HG03025 (cell line): ENCODE measurements around the gene UBA7.

Experiments
- ATAC-seq: cut with Tn5 transposase; IDR thresholded peaks from one replicate; pipeline ENCODE4 v1.9.1; 2021; ENCODE audit warnings: mild to moderate bottlenecking, moderate library complexity; ENCODE audit not compliant: unreplicated experiment, low FRiP score

UBA7 gene

DNA sequence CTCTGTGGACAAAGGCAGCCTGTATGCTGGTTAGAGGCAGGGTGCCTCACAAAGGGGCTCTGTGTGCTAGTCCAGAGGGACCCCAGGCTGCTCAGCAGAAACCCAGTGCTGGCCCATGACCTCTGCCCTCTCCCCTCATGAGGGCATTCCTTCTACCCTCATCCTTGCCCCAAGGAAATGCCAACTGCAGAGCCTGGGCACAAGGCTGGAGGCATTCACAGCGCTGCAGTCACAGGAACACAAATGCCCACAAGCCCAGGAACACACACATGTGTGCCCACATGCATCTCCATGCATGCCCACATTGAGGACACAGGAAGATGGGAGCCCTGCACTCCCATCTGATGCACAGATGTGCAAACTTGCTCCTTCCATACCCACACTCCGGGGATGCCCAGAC lies 6.9 kb downstream of the UBA7 start:
- no peak for ATAC-seq

DNA sequence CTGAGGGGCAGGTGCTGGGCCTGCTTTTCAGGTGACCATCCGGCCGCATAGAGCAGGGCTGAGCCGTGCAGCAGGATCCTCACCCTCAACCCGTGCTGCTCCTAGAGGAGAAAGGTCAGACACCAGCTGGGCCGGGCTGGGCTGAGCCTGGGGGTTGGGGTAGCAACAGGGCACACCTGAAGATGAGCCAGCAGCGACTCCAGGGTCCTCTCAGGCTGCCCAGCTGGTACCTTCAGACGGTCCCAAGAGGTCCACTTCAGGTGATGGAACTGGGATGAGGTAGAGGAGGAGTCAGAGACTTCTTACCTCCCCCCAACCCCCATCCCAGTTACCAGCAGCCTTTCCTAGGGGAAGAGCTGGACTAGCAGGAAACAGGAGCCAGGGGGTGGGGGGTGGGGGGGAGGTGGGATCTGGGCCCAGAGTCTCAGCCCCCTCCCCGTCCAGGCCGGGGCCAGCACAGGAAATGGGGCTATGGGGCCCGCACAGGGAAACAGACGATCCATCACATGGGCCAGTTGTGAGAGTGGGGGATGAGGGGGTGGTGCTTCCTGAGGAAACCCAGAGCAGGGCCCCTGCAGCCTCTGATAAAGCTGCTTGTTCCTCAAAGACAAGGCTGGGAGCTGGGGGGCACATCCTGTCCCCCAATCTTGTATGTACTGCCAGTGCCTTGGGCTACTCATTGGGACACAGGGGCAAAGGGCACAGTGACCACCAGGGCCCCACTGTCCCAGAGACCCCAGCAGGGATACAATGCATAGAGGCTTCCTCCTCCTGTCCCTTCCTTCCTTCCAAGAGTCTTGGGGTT lies 7.7 kb downstream of the UBA7 start:
- ATAC-seq = no peak

DNA sequence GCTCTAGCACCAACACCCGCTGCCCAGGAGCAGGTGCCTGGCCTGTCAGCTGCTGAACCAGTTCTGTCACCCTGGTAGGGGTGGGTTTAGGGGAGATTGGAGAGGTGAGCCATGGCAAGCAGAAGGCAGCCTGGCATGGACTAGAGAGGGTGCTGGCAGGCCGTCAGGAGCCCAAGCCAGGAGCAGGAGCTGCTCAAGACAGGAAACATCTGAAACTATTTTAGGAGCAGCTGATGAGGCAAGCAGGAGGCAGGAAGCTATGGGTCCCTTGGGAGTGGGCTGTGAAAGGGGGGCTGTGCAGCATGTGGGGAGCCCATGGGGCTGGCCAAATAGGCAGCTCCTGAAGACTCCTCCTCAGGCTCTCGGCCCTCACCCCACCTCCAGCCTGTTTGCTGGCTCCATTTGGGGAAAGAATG lies 8.4 kb downstream of the UBA7 start:
- no peak for ATAC-seq

DNA sequence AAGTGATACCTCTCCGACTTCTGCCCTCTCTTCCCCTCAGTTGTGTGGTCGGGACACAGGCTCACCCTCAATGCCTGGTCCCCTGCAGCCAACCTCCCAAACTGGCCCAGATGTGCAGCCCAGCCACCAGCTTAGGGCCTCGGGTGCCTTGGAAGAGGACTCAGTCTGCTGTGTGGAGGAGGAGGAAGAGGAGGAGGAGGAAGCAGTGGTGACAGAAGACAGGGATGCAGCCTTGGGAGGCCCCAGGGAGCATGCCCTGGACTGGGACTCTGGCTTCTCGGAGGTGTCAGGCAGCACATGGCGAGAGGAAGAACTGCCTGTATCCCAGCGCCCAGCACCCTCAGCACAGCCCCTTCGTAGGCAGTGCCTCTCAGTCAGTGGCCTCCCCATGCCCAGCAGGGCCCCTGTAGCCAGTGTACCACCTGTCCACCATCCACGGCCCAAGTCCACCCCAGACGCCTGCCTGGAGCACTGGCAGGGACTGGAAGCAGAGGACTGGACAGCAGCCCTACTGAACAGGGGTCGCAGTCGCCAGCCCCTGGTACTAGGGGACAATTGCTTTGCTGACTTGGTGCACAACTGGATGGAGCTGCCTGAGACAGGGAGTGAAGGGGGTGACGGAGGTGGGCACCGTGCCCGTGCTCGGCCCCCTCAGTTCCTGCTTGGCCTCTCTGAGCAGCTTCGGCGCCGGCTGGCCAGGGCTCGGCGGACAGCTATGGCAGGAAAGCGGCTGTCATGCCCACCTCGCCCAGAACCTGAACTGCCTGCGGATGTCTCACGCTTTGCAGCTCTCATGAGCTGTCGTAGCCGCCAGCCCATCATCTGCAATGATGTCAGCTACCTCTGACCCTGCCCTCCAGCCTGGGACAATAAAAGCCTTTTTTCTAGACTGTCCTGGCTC lies 9.4 kb downstream of the UBA7 start:
- no peak for ATAC-seq

DNA sequence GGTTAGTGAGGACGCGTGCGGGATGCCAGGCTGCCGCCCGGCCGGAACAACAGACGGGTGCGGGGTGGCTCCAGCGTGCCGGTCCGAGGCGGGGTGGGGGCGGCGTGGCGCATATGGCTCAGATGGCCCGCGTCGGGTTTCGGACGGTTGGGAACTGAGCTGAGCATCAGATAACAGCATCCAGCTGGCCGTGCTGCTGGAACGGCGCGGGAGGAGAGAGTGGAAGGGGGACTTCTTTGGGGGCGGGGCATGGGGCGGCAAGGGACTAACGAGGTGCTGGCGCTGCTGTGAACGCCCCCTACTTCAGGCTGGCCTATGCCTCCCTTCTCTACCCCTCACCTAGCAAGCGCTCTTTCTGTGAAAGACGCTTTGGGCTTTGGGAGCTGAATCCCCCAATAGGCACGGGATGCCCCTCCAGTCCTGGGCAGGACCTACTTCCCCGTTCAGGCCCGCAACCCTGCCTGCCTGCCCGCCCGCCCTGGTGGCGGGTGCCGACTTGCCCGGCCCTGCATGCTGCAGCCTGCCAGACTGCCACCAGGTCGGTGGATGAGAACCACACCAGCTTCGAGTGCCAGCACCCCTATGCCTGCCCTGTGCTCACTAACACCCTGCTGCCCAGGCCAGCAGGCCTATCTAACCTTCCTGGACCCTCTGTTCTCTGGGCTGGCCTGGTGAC lies 10.2 kb downstream of the UBA7 start:
- peak; percentile 3 for ATAC-seq

DNA sequence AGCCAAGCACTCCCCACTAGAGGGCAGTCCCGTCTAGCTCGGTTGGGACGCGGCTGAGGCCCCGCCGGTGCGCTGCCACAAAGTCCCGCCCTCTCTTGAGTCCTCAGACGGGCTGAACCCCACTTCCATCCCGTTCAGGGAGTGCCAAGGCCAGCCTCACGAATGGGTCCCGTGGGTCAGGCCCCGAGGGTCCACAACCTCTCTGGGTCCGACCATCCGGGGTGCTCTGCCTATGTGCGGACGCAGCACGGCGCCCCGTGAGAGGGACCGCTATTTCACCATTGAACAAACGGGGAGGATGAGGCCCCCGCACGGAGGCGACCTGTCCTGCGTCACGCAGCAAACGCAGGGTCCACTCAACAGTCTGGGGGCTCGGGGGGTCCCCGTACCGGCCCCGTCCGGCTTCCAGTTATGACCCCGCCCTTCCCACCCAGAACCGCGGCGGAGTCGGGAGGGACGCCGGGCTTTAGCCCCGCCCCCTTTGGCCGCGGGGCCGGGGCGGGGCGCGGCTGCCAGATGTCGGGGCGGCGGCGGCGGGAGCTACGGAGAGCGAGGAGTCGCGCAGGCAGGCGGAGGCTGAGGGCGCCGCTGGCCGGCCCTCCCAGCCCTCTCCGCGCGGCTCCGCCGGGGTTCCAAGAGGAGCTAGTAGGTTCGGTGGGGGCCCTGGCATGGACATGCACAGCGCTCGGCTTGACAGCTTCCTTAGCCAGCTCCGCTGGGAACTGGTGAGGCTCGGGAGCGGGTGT lies 10.9 kb downstream of the UBA7 start, which contains the start of gene INKA1:
Gene INKA1, plus strand, starts transcription at position 543 of the 746 bp plus-strand sequence. Its CDS starts 132 bp downstream, at position 675.
- ATAC-seq = peak; percentile 59

DNA sequence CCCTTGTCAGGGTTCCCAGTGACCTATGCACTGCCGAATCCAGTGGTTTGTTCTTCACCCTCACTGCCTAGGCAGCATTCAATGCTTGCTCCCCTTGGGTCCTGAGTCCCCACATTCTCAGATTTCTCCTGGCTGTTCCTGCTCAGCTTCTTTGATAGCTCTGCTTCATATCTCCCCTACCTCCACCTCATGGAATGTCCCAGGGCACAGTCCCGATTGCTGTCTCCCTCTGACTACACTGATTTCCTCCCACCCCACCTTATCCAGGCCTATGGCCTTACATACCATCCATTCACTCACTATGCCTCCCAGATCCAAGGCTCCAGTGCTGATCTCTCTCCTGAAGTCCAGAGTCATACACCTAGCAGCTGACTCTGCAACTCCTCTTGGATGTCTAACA lies 12.6 kb downstream of the UBA7 start:
- ATAC-seq = no peak

DNA sequence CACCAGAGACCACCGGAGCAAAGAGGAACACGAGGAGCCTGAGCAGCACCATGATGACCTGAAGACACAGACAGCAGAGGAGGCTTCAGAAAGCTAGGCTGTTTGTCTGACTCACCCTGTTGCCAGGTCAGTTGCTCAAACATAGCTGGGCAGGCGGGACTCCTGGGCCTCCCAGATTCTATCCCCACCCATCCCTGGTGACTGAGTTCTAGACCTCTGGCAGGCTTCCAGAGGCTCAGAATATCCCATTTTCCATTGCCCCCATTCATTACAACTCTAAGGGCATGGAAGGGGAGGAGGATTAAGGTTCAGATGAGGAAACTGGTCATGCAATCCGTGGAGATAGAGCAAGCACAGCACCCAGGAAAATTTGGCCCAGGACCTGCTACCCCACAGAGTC lies 14.0 kb downstream of the UBA7 start, which contains the start of gene CDHR4:
Gene CDHR4, minus strand, starts transcription at position 113 of the 400 bp plus-strand sequence. Its CDS starts 61 bp downstream, at position 52.
- ATAC-seq = no peak

DNA sequence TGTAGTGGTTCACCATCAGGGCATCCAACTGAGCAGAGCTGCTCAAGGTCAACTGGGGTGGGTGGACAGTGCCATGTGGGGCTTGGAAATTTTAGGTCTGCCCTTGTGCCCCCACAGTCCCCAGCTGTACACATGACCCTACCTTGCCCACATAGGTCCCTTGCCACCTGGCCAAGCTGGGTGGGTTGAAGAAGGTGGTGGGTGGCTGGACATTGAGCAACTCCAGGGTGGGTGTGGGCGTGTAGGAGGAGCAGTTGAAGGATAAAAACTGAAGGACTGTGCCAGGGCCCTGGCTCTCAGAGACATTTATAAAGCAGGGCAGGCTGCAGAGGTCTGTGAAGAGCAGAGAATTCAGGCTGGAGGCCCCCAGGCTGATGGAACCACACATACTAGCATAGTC lies 14.6 kb downstream of the UBA7 start:
- ATAC-seq = no peak

DNA sequence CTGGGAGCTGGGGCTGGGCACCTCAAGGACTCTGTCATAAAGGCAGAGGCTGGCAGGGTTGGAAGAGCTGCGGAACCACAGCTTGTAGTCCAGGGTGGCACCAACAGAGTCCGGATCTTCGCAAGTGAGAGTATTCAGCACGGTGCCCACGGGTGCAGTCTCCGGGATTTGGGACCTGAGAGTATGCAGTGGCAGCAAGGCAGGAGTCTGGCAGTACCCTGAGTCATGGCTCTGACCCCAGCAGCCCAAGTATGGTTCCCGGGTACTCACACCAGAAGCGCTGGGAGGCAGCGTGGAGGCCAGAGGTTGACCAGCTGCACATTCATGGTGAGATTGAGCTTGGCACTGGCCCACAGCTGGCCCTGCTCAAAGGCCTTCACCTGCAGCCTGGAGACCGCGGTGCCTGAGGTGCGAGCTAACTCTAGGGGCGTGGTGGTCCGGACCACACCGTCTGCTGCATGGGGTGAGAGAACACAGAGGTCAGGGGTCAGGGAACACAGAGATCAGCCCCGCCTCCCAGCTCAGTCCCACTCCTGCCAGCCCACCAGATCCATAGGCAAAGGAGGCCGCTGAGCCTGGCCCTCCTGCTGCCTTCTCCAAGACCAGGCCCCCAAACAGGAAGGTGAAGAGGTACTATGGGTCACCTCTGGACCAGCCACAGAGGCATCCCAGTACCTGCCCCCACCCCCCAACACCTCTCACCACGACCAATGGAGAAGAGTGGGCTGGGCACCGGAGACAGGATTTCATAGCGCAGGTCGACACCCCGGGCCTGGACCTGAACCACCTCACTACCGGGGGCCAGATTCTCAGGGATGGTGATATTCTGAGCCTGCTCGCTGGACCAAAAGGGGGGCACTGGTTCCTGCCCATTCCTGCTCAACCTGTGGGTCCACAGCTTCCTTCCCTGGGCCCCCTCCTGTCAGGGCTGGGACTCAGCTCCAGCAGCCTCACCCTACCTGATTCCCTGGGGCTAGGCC lies 18.5 kb downstream of the UBA7 start:
- no peak for ATAC-seq

DNA sequence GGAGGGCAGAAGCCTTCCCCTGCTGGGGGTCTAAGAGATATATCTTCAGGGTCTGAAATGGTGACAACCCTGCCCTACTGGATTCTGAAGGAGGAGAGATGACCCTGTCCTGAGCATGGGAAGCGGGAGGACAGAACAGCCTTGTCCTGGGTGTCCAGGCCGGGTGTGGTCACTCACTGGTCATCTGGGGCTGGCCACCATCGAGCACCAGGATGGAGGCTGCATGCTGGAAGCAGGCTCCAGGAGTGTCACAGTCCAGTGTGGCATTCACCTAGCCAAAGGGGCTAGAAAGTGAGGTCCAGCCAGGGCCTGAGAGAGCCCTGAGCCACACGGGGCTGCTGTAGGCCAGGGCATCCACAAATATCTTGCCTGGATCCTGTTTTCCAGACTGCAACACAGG lies 19.3 kb downstream of the UBA7 start:
- no peak for ATAC-seq

DNA sequence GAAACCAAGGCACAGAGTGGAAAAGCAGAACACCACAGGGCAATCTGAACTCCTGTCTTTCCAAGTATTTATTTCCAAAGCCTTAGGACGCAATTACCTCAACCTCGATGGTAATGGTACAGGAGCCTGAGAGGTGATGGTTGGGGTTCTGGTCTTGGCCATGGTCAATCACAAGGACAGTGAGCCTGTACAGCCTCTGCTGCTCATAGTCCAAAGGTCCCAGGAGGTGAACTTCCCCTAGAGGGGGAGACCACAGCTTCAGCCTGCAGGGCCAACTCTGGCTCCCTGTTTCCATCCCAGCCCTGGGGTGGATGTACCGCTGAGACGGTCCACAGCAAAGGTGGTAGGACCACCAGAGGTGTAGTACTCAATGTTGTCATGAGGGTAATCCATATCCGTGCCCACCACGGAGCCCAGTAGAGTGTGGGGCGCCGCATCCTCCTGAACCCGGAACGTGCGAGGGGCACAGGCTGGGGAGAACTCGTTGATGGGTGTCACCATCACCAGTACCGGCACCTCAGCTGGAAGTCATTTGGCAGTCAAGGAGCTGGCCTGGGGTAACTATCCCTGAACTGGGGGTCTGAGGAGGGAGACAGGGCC lies 20.2 kb downstream of the UBA7 start:
- ATAC-seq = no peak

DNA sequence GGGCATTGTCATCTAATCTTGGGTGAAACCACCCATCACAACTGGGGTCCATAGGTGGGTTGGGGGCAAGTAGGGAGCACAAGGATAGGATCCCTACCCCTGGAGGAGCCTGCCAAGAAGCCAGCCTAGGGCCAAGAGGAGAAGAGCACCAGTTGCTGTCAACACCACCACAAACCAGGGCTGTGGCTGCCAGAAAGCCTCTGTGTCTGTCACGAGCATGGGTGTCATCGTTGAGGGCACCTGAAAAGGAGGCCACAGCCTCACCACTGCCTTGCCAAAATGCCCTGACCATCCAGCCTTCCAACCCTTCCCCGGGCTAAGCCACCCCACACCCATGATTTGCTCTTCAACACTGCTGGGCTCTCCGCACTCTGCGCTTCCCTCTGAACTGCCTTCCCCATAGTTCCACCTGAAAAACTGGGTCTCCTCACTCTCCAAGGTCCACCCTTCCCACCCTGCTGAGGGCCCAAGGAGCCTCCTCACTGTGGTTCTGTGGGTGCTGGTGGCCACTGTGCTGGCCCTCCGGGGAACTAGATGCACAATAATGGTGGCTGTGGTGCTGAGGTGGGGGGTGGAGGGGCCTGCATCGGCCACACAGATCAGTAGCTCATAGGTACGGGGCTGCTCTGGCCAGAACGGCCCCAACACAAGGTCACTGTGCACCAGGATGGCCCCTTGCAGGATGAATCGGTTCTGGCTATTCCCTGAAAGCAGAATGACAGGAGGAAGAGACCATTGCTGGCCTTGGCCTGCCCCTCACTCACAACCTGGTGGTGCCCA lies 21.2 kb downstream of the UBA7 start:
- ATAC-seq = no peak

DNA sequence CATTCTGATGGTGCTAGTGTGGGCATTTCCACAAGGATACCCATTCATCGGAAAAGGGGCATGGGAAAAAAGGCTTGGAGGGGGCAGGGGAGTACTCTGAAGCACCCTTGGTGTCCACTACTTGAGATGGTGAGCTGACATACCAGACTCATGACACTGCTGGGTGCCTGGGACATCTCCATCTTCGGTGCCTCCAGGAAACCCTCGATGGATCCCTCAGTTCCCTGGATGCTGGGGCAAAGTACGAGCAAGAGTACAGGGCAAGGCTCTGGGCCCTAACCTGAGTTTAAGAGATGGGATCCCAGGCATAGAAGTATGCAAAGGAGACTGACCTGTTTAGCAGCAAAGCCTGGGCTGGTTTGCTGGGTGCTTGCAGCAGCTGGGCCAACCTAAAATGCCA lies 22.2 kb downstream of the UBA7 start:
- ATAC-seq = no peak

DNA sequence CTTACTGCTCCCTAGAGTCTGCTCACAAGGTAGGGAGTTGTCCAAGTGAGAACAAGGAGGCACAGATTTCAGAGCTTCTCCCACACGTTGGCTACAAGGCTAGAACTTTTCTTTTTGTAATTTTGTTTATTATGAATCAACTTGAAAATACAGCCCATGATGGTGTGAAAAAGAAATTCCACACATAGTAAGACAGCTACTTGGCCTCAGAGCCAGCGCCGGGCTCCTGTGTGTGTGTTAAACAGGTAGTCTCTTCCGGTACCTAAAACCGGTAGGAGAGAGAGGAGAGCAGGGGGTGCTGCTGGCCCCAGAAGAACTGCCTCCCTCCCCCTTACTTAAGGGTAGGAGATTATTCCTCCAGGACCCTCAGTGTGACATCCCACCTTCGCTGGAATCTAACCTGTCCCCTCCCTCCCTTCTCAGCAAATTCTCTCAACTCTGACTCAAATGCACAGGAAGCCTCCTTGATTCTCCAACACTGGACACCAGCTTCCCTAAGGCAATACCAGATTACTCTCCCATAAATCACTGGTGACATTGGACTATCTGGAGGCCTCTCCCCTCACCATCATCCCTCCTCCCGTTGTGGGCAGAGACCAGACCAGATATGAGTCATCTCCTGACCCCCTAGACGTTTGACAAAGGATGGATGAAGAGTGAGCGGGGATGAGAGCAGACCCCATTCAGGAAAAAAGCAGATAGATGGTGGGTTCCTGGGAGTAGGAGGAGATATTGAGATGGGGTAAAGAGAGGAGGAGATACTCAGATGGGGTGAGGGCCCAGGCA lies 22.9 kb downstream of the UBA7 start:
- ATAC-seq = no peak

DNA sequence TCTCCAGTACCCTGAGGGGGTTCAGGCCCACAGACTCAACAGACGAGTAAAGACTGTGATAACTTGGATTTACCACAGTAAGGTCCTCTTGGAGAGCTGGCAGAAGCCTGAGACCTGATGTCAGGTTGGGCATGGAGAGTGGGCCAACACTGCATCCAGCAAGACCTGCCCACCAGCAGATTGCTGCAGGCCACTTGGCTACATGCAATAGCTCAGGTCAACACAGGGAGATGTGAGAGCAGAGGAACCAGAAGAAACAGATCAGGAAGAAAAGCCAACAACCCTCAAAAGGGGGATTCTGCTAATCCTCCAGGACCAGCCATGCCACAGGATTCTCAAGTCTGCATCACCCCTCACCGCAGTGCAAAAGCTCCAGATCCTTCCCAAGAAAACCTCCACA lies 25.7 kb downstream of the UBA7 start:
- ATAC-seq = no peak

DNA sequence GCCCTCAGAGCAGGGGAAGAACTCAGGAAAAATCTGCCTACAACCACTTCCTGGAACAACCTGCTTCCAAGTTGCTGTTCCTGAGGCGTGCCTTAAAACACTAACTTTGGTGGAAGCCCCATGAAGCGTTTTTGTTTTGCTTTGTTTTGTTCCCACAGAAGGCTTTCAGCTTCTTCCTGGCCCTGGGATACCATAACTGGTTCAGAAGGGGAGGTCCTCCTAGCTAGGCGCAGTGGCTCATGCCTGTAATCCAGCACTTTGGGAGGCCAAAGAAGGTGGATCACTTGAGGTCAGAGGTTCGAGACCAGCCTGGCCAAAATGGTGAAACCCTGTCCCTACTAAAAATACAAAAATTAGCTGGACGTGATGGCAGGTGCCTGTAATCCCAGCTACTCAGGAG lies 26.2 kb downstream of the UBA7 start:
- no peak for ATAC-seq
